ENCODE measurements around the gene CFAP91.

- TF ChIP-seq, protein P1, sequence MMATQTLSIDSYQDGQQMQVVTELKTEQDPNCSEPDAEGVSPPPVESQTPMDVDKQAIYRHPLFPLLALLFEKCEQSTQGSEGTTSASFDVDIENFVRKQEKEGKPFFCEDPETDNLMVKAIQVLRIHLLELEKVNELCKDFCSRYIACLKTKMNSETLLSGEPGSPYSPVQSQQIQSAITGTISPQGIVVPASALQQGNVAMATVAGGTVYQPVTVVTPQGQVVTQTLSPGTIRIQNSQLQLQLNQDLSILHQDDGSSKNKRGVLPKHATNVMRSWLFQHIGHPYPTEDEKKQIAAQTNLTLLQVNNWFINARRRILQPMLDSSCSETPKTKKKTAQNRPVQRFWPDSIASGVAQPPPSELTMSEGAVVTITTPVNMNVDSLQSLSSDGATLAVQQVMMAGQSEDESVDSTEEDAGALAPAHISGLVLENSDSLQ (IDR thresholded peaks at IDR 0.05) = no peak
- TF ChIP-seq FOXA1 (IDR thresholded peaks at IDR 0.05) (no peak), SUZ12 (IDR thresholded peaks at IDR 0.05) (no peak), LEF1 (IDR thresholded peaks at IDR 0.05; ENCODE audit: borderline replicate concordance) (no peak), HDGF (IDR thresholded peaks at IDR 0.05; ENCODE audit: borderline replicate concordance) (no peak), NFRKB (IDR thresholded peaks at IDR 0.05) (no peak), CTBP1 (IDR thresholded peaks at IDR 0.05; ENCODE audit: borderline replicate concordance) (no peak), BHLHE40 (IDR thresholded peaks at IDR 0.05; ENCODE audit: borderline replicate concordance) (no peak)
Observed at GRCh38 chr3:119731560-119732343, 28.9 kb downstream of the CFAP91 start.

Data from HEK293T (cell line).